ENCODE measurements around the gene LPO.

Gene LPO

GRCh38 chr17:58204796-58205195 is 33.6 kb upstream of the LPO start:
- no peak overlapping the region for H3K27ac ChIP-seq (ENCODE audit: low read length)
- TF ChIP-seq, protein P1, sequence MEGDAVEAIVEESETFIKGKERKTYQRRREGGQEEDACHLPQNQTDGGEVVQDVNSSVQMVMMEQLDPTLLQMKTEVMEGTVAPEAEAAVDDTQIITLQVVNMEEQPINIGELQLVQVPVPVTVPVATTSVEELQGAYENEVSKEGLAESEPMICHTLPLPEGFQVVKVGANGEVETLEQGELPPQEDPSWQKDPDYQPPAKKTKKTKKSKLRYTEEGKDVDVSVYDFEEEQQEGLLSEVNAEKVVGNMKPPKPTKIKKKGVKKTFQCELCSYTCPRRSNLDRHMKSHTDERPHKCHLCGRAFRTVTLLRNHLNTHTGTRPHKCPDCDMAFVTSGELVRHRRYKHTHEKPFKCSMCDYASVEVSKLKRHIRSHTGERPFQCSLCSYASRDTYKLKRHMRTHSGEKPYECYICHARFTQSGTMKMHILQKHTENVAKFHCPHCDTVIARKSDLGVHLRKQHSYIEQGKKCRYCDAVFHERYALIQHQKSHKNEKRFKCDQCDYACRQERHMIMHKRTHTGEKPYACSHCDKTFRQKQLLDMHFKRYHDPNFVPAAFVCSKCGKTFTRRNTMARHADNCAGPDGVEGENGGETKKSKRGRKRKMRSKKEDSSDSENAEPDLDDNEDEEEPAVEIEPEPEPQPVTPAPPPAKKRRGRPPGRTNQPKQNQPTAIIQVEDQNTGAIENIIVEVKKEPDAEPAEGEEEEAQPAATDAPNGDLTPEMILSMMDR (IDR thresholded peaks at IDR 0.05; ENCODE audit: borderline replicate concordance, extremely low read depth, low read length, poor library complexity, severe bottlenecking): no peak
- no peak for TF ChIP-seq EZH2 (IDR thresholded peaks at IDR 0.05; ENCODE audit: borderline replicate concordance, low read depth, low read length, severe bottlenecking)
- no peaks in the 10 kb centered on the region for H3K27me3 ChIP-seq (ENCODE audit: insufficient read depth, low read length, poor library complexity)
- H3K9ac ChIP-seq (ENCODE audit: low read depth, low read length): no peak overlapping the region
- H3K4me1 ChIP-seq (ENCODE audit: insufficient read depth, low read length): no peaks in the 10 kb centered on the region
- peaks cover 18% of the 10 kb centered on the region; the same call in 1 of the 2 replicates for H3K36me3 ChIP-seq (ENCODE audit: insufficient read depth, low read length)
- DNase-seq (no peak), ATAC-seq (ENCODE audit: insufficient read depth, low read depth) (no peak)
- no peak overlapping the region for H3K4me3 ChIP-seq (ENCODE audit: low read depth in 1 of 2, low read length in 2 of 2)
- H3K79me2 ChIP-seq (ENCODE audit: insufficient read depth, low read length): no peaks in the 10 kb centered on the region
- H3K4me2 ChIP-seq (ENCODE audit: insufficient read depth, low read length): no peak overlapping the region
- H3K9me3 ChIP-seq (ENCODE audit: insufficient read depth, low read length, severe bottlenecking): no peaks in the 10 kb centered on the region
- no peak overlapping the region for H2AFZ ChIP-seq (ENCODE audit: low read depth, low read length)
- H4K20me1 ChIP-seq (ENCODE audit: insufficient read depth, low read length): no peaks in the 10 kb centered on the region

DNA sequence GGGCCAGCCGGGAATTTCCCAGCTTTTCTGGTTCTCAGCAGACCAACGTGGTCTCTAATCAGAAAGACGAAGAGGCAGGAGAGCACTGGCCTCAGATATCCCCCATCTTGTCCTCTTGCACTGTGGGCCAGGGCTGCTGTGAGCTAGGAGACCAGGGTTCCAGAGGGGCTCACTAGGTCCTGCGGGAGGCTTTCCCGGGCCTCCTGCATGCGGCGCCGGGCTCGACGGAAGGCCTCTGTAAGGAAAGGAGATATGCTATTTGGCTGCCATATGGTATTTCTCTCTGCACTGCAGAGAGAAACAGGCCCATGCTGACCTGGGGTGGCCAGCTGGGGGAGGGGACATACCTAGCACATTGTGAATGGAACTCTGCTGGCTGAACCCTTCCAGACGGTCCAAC is 32.4 kb upstream of the LPO start:
- no peak overlapping the region for H2AFZ ChIP-seq (ENCODE audit: low read depth, low read length)
- H3K4me3 ChIP-seq (ENCODE audit: low read depth in 1 of 2, low read length in 2 of 2): no peak overlapping the region
- DNase-seq: no peak
- H3K4me1 ChIP-seq (ENCODE audit: insufficient read depth, low read length): no peaks in the 10 kb centered on the region
- no peaks in the 10 kb centered on the region for H3K79me2 ChIP-seq (ENCODE audit: insufficient read depth, low read length)
- H3K36me3 ChIP-seq (ENCODE audit: insufficient read depth, low read length): peaks cover 28% of the 10 kb centered on the region; the same call in 1 of the 2 replicates
- no peak for ATAC-seq (ENCODE audit: insufficient read depth, low read depth)
- H3K4me2 ChIP-seq (ENCODE audit: insufficient read depth, low read length): no peak overlapping the region
- no peaks in the 10 kb centered on the region for H3K9me3 ChIP-seq (ENCODE audit: insufficient read depth, low read length, severe bottlenecking)
- H3K27me3 ChIP-seq (ENCODE audit: insufficient read depth, low read length, poor library complexity): no peaks in the 10 kb centered on the region
- H3K9ac ChIP-seq (ENCODE audit: low read depth, low read length): no peak overlapping the region
- H4K20me1 ChIP-seq (ENCODE audit: insufficient read depth, low read length): no peaks in the 10 kb centered on the region
- H3K27ac ChIP-seq (ENCODE audit: low read length): no peak overlapping the region
- no peak for TF ChIP-seq EZH2 (IDR thresholded peaks at IDR 0.05; ENCODE audit: borderline replicate concordance, low read depth, low read length, severe bottlenecking)
- TF ChIP-seq, protein P1 (IDR thresholded peaks at IDR 0.05; ENCODE audit: borderline replicate concordance, extremely low read depth, low read length, poor library complexity, severe bottlenecking): no peak

GRCh38 chr17:58207451-58207850 is 30.9 kb upstream of the LPO start:
- DNase-seq (no peak), ATAC-seq (ENCODE audit: insufficient read depth, low read depth) (no peak)
- Histone ChIP-seq H3K36me3 (ENCODE audit: insufficient read depth, low read length) (peaks cover 35% of the 10 kb centered on the region), H3K27ac (ENCODE audit: low read length) (no peak overlapping the region), H2AFZ (ENCODE audit: low read depth, low read length) (no peak overlapping the region), H3K9ac (ENCODE audit: low read depth, low read length) (no peak overlapping the region), H4K20me1 (ENCODE audit: insufficient read depth, low read length) (no peaks in the 10 kb centered on the region), H3K79me2 (ENCODE audit: insufficient read depth, low read length) (no peaks in the 10 kb centered on the region), H3K9me3 (ENCODE audit: insufficient read depth, low read length, severe bottlenecking) (no peaks in the 10 kb centered on the region), H3K27me3 (ENCODE audit: insufficient read depth, low read length, poor library complexity) (no peaks in the 10 kb centered on the region), H3K4me2 (ENCODE audit: insufficient read depth, low read length) (no peak overlapping the region), H3K4me3 (ENCODE audit: low read depth in 1 of 2, low read length in 2 of 2) (no peak overlapping the region), H3K4me1 (ENCODE audit: insufficient read depth, low read length) (no peaks in the 10 kb centered on the region)
- TF ChIP-seq EZH2 (IDR thresholded peaks at IDR 0.05; ENCODE audit: borderline replicate concordance, low read depth, low read length, severe bottlenecking): no peak
- TF ChIP-seq, protein P1 (IDR thresholded peaks at IDR 0.05; ENCODE audit: borderline replicate concordance, extremely low read depth, low read length, poor library complexity, severe bottlenecking): no peak

GRCh38 chr17:58208344-58208743 is 30.0 kb upstream of the LPO start:
- Histone ChIP-seq H3K79me2 (ENCODE audit: insufficient read depth, low read length) (no peaks in the 10 kb centered on the region), H3K9ac (ENCODE audit: low read depth, low read length) (no peak overlapping the region), H3K4me3 (ENCODE audit: low read depth in 1 of 2, low read length in 2 of 2) (no peak overlapping the region), H3K27ac (ENCODE audit: low read length) (no peak overlapping the region), H3K9me3 (ENCODE audit: insufficient read depth, low read length, severe bottlenecking) (no peaks in the 10 kb centered on the region), H4K20me1 (ENCODE audit: insufficient read depth, low read length) (no peaks in the 10 kb centered on the region), H3K27me3 (ENCODE audit: insufficient read depth, low read length, poor library complexity) (no peaks in the 10 kb centered on the region), H2AFZ (ENCODE audit: low read depth, low read length) (no peak overlapping the region), H3K4me1 (ENCODE audit: insufficient read depth, low read length) (no peaks in the 10 kb centered on the region), H3K36me3 (ENCODE audit: insufficient read depth, low read length) (peaks cover 42% of the 10 kb centered on the region), H3K4me2 (ENCODE audit: insufficient read depth, low read length) (no peak overlapping the region)
- no peak for TF ChIP-seq EZH2 (IDR thresholded peaks at IDR 0.05; ENCODE audit: borderline replicate concordance, low read depth, low read length, severe bottlenecking)
- TF ChIP-seq, protein P1 (IDR thresholded peaks at IDR 0.05; ENCODE audit: borderline replicate concordance, extremely low read depth, low read length, poor library complexity, severe bottlenecking): no peak
- DNase-seq (no peak), ATAC-seq (ENCODE audit: insufficient read depth, low read depth) (no peak)
